HUES6 (cell line): Measurements from ENCODE around the gene ALG12.
"Not testable (repeated sequence)": the region's sequence is repeated elsewhere in the genome, so short reads cannot be mapped to it uniquely, and the experiment has no call there.

Experiments used
- H3K27ac ChIP-seq: 2 replicates; pipeline ENCODE4 v1.7.0; 2013; ENCODE audit warnings: low read depth, mild to moderate bottlenecking, low read length, inconsistent platforms
- H3K27me3 ChIP-seq: 2 replicates; pipeline ENCODE4 v1.6.1; 2013; ENCODE audit warnings: low read length; ENCODE audit not compliant: control insufficient read depth, insufficient read depth
- H3K36me3 ChIP-seq: 2 replicates; pipeline ENCODE4 v1.6.1; 2013; ENCODE audit warnings: low read length; ENCODE audit not compliant: control insufficient read depth, insufficient read depth
- H3K4me1 ChIP-seq: 2 replicates; pipeline ENCODE4 v1.6.1; 2013; ENCODE audit warnings: low read length; ENCODE audit not compliant: control insufficient read depth, insufficient read depth
- H3K4me3 ChIP-seq: 2 replicates; pipeline ENCODE4 v1.5.1; 2013; ENCODE audit warnings: low read depth, low read length
- H3K9ac ChIP-seq: one replicate; pipeline ENCODE4 v1.6.1; 2013; ENCODE audit warnings: mild to moderate bottlenecking, low read length
- H3K9me3 ChIP-seq: 2 replicates; pipeline ENCODE4 v1.6.1; 2013; ENCODE audit warnings: low read depth, low read length; ENCODE audit not compliant: control insufficient read depth, insufficient read depth

Gene ALG12

GRCh38 chr22:49950396-49950994 is 32.3 kb upstream of the ALG12 start:
- Histone ChIP-seq H3K27ac (no peak overlapping the region), H3K9me3 (no peaks in the 10 kb centered on the region), H3K4me3 (no peak overlapping the region), H3K4me1 (peaks cover 59% of the 10 kb centered on the region), H3K27me3 (no peaks in the 10 kb centered on the region), H3K36me3 (no peaks in the 10 kb centered on the region), H3K9ac (no peak overlapping the region)

GRCh38 chr22:49949914-49950292 is 31.7 kb upstream of the ALG12 start:
- Histone ChIP-seq H3K4me1 (peaks cover 59% of the 10 kb centered on the region), H3K9me3 (no peaks in the 10 kb centered on the region), H3K27ac (no peak overlapping the region), H3K36me3 (no peaks in the 10 kb centered on the region), H3K4me3 (no peak overlapping the region), H3K27me3 (no peaks in the 10 kb centered on the region), H3K9ac (no peak overlapping the region)

GRCh38 chr22:49948958-49949913 is 31.0 kb upstream of the ALG12 start:
- H3K9ac ChIP-seq: no peak overlapping the region
- H3K4me3 ChIP-seq: no peak overlapping the region
- no peaks in the 10 kb centered on the region for H3K27me3 ChIP-seq
- H3K36me3 ChIP-seq: no peaks in the 10 kb centered on the region
- H3K9me3 ChIP-seq: no peaks in the 10 kb centered on the region
- H3K4me1 ChIP-seq: peaks cover 59% of the 10 kb centered on the region
- no peak overlapping the region for H3K27ac ChIP-seq

GRCh38 chr22:49948116-49948957 is 30.1 kb upstream of the ALG12 start:
- Histone ChIP-seq H3K9ac (no peak overlapping the region), H3K27ac (no peak overlapping the region), H3K27me3 (no peaks in the 10 kb centered on the region), H3K4me3 (no peak overlapping the region), H3K4me1 (peaks cover 59% of the 10 kb centered on the region), H3K9me3 (no peaks in the 10 kb centered on the region), H3K36me3 (no peaks in the 10 kb centered on the region)

- no peak overlapping the region for H3K27ac ChIP-seq
- no peaks in the 10 kb centered on the region for H3K36me3 ChIP-seq
- H3K4me3 ChIP-seq: no peak overlapping the region
- no peak overlapping the region for H3K9ac ChIP-seq
- H3K27me3 ChIP-seq: no peaks in the 10 kb centered on the region
- no peaks in the 10 kb centered on the region for H3K9me3 ChIP-seq
- H3K4me1 ChIP-seq: peaks cover 52% of the 10 kb centered on the region
Observed at GRCh38 chr22:49947296-49947622, 29.0 kb upstream of the ALG12 start.

- Histone ChIP-seq H3K9ac (peak overlapping the region; percentile 23), H3K27ac (no peak overlapping the region), H3K36me3 (no peaks in the 10 kb centered on the region), H3K27me3 (no peaks in the 10 kb centered on the region), H3K9me3 (no peaks in the 10 kb centered on the region), H3K4me1 (peaks cover 47% of the 10 kb centered on the region), H3K4me3 (no peak overlapping the region)
Observed at GRCh38 chr22:49946612-49947295, 28.5 kb upstream of the ALG12 start.

- H3K27me3 ChIP-seq, H3K9ac ChIP-seq, H3K9me3 ChIP-seq, H3K36me3 ChIP-seq, H3K27ac ChIP-seq, H3K4me3 ChIP-seq: not testable (repeated sequence)
- H3K4me1 ChIP-seq: peaks cover 34% of the 10 kb centered on the region
Observed at GRCh38 chr22:49945042-49945794, 27.0 kb upstream of the ALG12 start.

GRCh38 chr22:49944399-49944891 is 26.2 kb upstream of the ALG12 start:
- H3K27ac ChIP-seq: no peak overlapping the region
- H3K4me1 ChIP-seq: peaks cover 34% of the 10 kb centered on the region
- H3K4me3 ChIP-seq: no peak overlapping the region
- no peak overlapping the region for H3K9ac ChIP-seq
- H3K9me3 ChIP-seq: no peaks in the 10 kb centered on the region; the same call in 1 of the 2 replicates
- H3K27me3 ChIP-seq: no peaks in the 10 kb centered on the region
- H3K36me3 ChIP-seq: no peaks in the 10 kb centered on the region

GRCh38 chr22:49943771-49944398 is 25.6 kb upstream of the ALG12 start:
- Histone ChIP-seq H3K4me1 (peaks cover 30% of the 10 kb centered on the region), H3K9ac (no peak overlapping the region), H3K27me3 (no peaks in the 10 kb centered on the region), H3K27ac (no peak overlapping the region), H3K36me3 (no peaks in the 10 kb centered on the region), H3K9me3 (no peaks in the 10 kb centered on the region; the same call in 1 of the 2 replicates), H3K4me3 (no peak overlapping the region)

GRCh38 chr22:49943405-49943765 is 25.1 kb upstream of the ALG12 start:
- Histone ChIP-seq H3K27me3 (no peaks in the 10 kb centered on the region), H3K4me3 (no peak overlapping the region), H3K36me3 (no peaks in the 10 kb centered on the region), H3K4me1 (peaks cover 28% of the 10 kb centered on the region), H3K9ac (no peak overlapping the region), H3K27ac (no peak overlapping the region), H3K9me3 (no peaks in the 10 kb centered on the region; the same call in 1 of the 2 replicates)
